ENCODE data around the gene CBX7. TPM values are rescaled to one million over a fixed set of nuclear protein-coding genes. Genes with fewer than 3 reads are reported as not detected.
A peak's percentile ranks its signal among the peaks of the same experiment; 100 is the strongest.

CBX7 gene
- total and polyA plus RNA-seq, 5 donors = 68.1 to 97.9 (median 72.5) TPM

GRCh38 chr22:39130892-39131855 lies 21.3 kb downstream of the CBX7 start:
- 45% methylated on average over 24 of the region's 24 CpGs for WGBS
- H3K4me3 ChIP-seq (ENCODE audit: low read length) = no peak overlapping the region
- no peaks in the 10 kb centered on the region for H3K9me3 ChIP-seq (ENCODE audit: control insufficient read depth, low read length)
- no peak for ATAC-seq
- intact Hi-C loops (cut with DNase I) = no loop called here
- DNase-seq = no peak
- peaks cover 5% of the 10 kb centered on the region for H3K4me1 ChIP-seq (ENCODE audit: control insufficient read depth, insufficient read depth, low read length)
- no peak overlapping the region for H3K27ac ChIP-seq (ENCODE audit: low read length)
- no peaks in the 10 kb centered on the region for H3K27me3 ChIP-seq (ENCODE audit: control insufficient read depth, insufficient read depth)

GRCh38 chr22:39130152-39130704 lies 22.3 kb downstream of the CBX7 start:
- ATAC-seq = no peak
- 88% methylated on average over 8 of the region's 8 CpGs for WGBS
- peaks cover 5% of the 10 kb centered on the region for H3K4me1 ChIP-seq (ENCODE audit: control insufficient read depth, insufficient read depth, low read length)

GRCh38 chr22:39129746-39130145 lies 22.7 kb downstream of the CBX7 start:
- no peaks in the 10 kb centered on the region for H3K27me3 ChIP-seq (ENCODE audit: control insufficient read depth, insufficient read depth)
- H3K9me3 ChIP-seq (ENCODE audit: control insufficient read depth, low read length) = no peaks in the 10 kb centered on the region
- H3K27ac ChIP-seq (ENCODE audit: low read length) = no peak overlapping the region
- DNase-seq (no peak), ATAC-seq (no peak)
- intact Hi-C loops (cut with DNase I) = loop anchor here (5.0 to 10.0 kb wide), 5 partner anchors 115 to 355 kb away; partner anchors contain the start of gene APOBEC3C (in 1 of the 4)
- 90% methylated on average over 9 of the region's 9 CpGs for WGBS
- peaks cover 5% of the 10 kb centered on the region for H3K4me1 ChIP-seq (ENCODE audit: control insufficient read depth, insufficient read depth, low read length)
- H3K4me3 ChIP-seq (ENCODE audit: low read length) = no peak overlapping the region

More at GRCh38 chr22:39130152-39130704, 22.3 kb downstream of the CBX7 start:
- Histone ChIP-seq H3K27me3 (ENCODE audit: control insufficient read depth, insufficient read depth) (no peaks in the 10 kb centered on the region), H3K27ac (ENCODE audit: low read length) (no peak overlapping the region), H3K4me3 (ENCODE audit: low read length) (no peak overlapping the region), H3K9me3 (ENCODE audit: control insufficient read depth, low read length) (no peaks in the 10 kb centered on the region)
- no peak for DNase-seq
- intact Hi-C loops (cut with DNase I) = no loop called here

- Histone ChIP-seq H3K9me3 (ENCODE audit: control insufficient read depth, low read length) (no peaks in the 10 kb centered on the region), H3K4me3 (ENCODE audit: low read length) (no peak overlapping the region), H3K4me1 (ENCODE audit: control insufficient read depth, insufficient read depth, low read length) (peaks cover 5% of the 10 kb centered on the region), H3K27ac (ENCODE audit: low read length) (no peak overlapping the region), H3K27me3 (ENCODE audit: control insufficient read depth, insufficient read depth) (no peaks in the 10 kb centered on the region)
- WGBS = 87% methylated on average over 4 of the region's 4 CpGs
- intact Hi-C loops (cut with DNase I) = loop anchor here (5.0 to 10.0 kb wide), 5 partner anchors 114 to 354 kb away; partner anchors contain the start of gene APOBEC3C (in 1 of the 4)
- DNase-seq (no peak), ATAC-seq (no peak)
Observed at GRCh38 chr22:39129081-39129480, 23.4 kb downstream of the CBX7 start.

GRCh38 chr22:39128508-39128907 lies 24.0 kb downstream of the CBX7 start:
- no peaks in the 10 kb centered on the region for H3K27me3 ChIP-seq (ENCODE audit: control insufficient read depth, insufficient read depth)
- no peak overlapping the region for H3K27ac ChIP-seq (ENCODE audit: low read length)
- ATAC-seq (no peak), DNase-seq (no peak)
- intact Hi-C loops (cut with DNase I) = loop anchor here (5.0 to 10.0 kb wide), 5 partner anchors 114 to 354 kb away; partner anchors contain the start of gene APOBEC3C (in 1 of the 4)
- no peak overlapping the region for H3K4me3 ChIP-seq (ENCODE audit: low read length)
- WGBS = 95% methylated on average over 6 of the region's 6 CpGs
- peaks cover 5% of the 10 kb centered on the region for H3K4me1 ChIP-seq (ENCODE audit: control insufficient read depth, insufficient read depth, low read length)
- no peaks in the 10 kb centered on the region for H3K9me3 ChIP-seq (ENCODE audit: control insufficient read depth, low read length)

GRCh38 chr22:39125622-39126021 lies 26.9 kb downstream of the CBX7 start:
- Histone ChIP-seq H3K27me3 (ENCODE audit: control insufficient read depth, insufficient read depth) (no peaks in the 10 kb centered on the region), H3K4me3 (ENCODE audit: low read length) (no peak overlapping the region), H3K9me3 (ENCODE audit: control insufficient read depth, low read length) (no peaks in the 10 kb centered on the region), H3K27ac (ENCODE audit: low read length) (no peak overlapping the region), H3K4me1 (ENCODE audit: control insufficient read depth, insufficient read depth, low read length) (no peaks in the 10 kb centered on the region)
- intact Hi-C loops (cut with DNase I) = loop anchor here (5.0 to 10.0 kb wide), 5 partner anchors 111 to 351 kb away; partner anchors contain the start of gene APOBEC3C (in 1 of the 4)
- ATAC-seq (no peak), DNase-seq (no peak)
- 91% methylated on average over 5 of the region's 5 CpGs for WGBS

GRCh38 chr22:39123751-39124581 lies 28.5 kb downstream of the CBX7 start:
- no peaks in the 10 kb centered on the region for H3K4me1 ChIP-seq (ENCODE audit: control insufficient read depth, insufficient read depth, low read length)
- H3K27me3 ChIP-seq (ENCODE audit: control insufficient read depth, insufficient read depth) = no peaks in the 10 kb centered on the region
- peak; percentile 33 to 36 for ATAC-seq
- H3K9me3 ChIP-seq (ENCODE audit: control insufficient read depth, low read length) = no peaks in the 10 kb centered on the region
- H3K27ac ChIP-seq (ENCODE audit: low read length) = no peak overlapping the region
- peak in 1 of 3 donors; percentile 49 for DNase-seq
- intact Hi-C loops (cut with DNase I) = loop anchor here (5.0 to 10.0 kb wide), 5 partner anchors 109 to 349 kb away; partner anchors contain the start of genes APOBEC3C (in 1 of the 4) and CBX6 (in 1 of the 4)
- 22% methylated on average over 32 of the region's 33 CpGs for WGBS
- H3K4me3 ChIP-seq (ENCODE audit: low read length) = no peak overlapping the region

GRCh38 chr22:39122772-39123470 lies 29.6 kb downstream of the CBX7 start:
- WGBS = 93% methylated on average over 17 of the region's 17 CpGs
- Histone ChIP-seq H3K27ac (ENCODE audit: low read length) (no peak overlapping the region), H3K4me3 (ENCODE audit: low read length) (no peak overlapping the region), H3K9me3 (ENCODE audit: control insufficient read depth, low read length) (no peaks in the 10 kb centered on the region), H3K27me3 (ENCODE audit: control insufficient read depth, insufficient read depth) (no peaks in the 10 kb centered on the region), H3K4me1 (ENCODE audit: control insufficient read depth, insufficient read depth, low read length) (no peaks in the 10 kb centered on the region)
- ATAC-seq (no peak), DNase-seq (no peak)
- intact Hi-C loops (cut with DNase I) = loop anchor here (5.0 to 10.0 kb wide), 5 partner anchors 108 to 348 kb away; partner anchors contain the start of genes APOBEC3C (in 1 of the 4) and CBX6 (in 1 of the 4)

- ATAC-seq = no peak
- Histone ChIP-seq H3K4me3 (ENCODE audit: low read length) (no peak overlapping the region), H3K4me1 (ENCODE audit: control insufficient read depth, insufficient read depth, low read length) (no peaks in the 10 kb centered on the region), H3K27ac (ENCODE audit: low read length) (no peak overlapping the region), H3K27me3 (ENCODE audit: control insufficient read depth, insufficient read depth) (no peaks in the 10 kb centered on the region), H3K9me3 (ENCODE audit: control insufficient read depth, low read length) (no peaks in the 10 kb centered on the region)
- intact Hi-C loops (cut with DNase I) = loop anchor here (5.0 to 10.0 kb wide), 5 partner anchors 106 to 346 kb away; partner anchors contain the start of genes APOBEC3C (in 1 of the 4) and CBX6 (in 1 of the 4)
- no peak for DNase-seq
- 85% methylated on average over 4 of the region's 4 CpGs for WGBS
Observed at GRCh38 chr22:39120983-39121382, 31.5 kb downstream of the CBX7 start.
